Lower leg skin (tissue), 4 donors: Measurements from ENCODE around the gene SMIM10. TPM values are rescaled to one million over a fixed set of nuclear protein-coding genes. Genes with fewer than 3 reads are reported as not detected.

Experiments used
- DNase-seq, 2 donors: peaks; one replicate each; pipeline ENCODE4 v3.0.0-alpha.2; 2019; ENCODE audit warnings: low spot score in 2 of 2
- H3K4me3 ChIP-seq: fragments of 200-600 bp; sonication (generic); 2 replicates; pipeline ENCODE4 v1.5.1; 2017; ENCODE audit warnings: mild to moderate bottlenecking, low read depth; ENCODE audit not compliant: poor library complexity, severe bottlenecking
- CTCF ChIP-seq, 3 donors: fragments of 450-650 bp; IDR thresholded peaks; one replicate each; pipeline ENCODE4 v1.5.1; 2016; ENCODE audit warnings: antibody characterized with exemption in 3 of 3, mild to moderate bottlenecking in 3 of 3, moderate library complexity in 2 of 3
- POLR2A ChIP-seq, 2 donors: fragments of 450-650 bp; IDR thresholded peaks; one replicate each; pipeline ENCODE4 v1.6.1; 2016 to 2017; ENCODE audit warnings: antibody characterized with exemption in 2 of 2, mild to moderate bottlenecking in 1 of 2, moderate library complexity in 1 of 2
- WGBS, 2 donors: methylation state at CpG; one replicate each; pipeline ENCODE4 v1.1.5; 2018; 5-methylcytosine and 5-hydroxymethylcytosine counted together
- intact Hi-C: fragments of 100-400 bp; cut with DNase I; formaldehyde crosslinking; loops from one replicate; pipeline ENCODE4 v1.15.0; 2023; ENCODE audit warnings: low total_unique reads
- total RNA-seq, 4 donors: library from RNA; depleted of rRNA; stranded (reverse); fragments of >200 nt; gene quantifications; one replicate each; pipeline ENCODE4 v1.1.0, GENCODE V29; 2016

The SMIM10 gene
- total RNA-seq, 4 donors from 2014 or later, result 0.56 to 2.7 TPM; not detected in 2

GRCh38 chrX:134985479-134985878 lies 5.3 kb upstream of the SMIM10 start:
- 82 to 100% methylated on average over 4 of the region's 4 CpGs for WGBS, 2 donors
- no peak overlapping the region for H3K4me3 ChIP-seq
- intact Hi-C loops, result no loop called here
- TF ChIP-seq POLR2A (IDR thresholded peaks at IDR 0.05), result no peak
- no peak for TF ChIP-seq CTCF (IDR thresholded peaks at IDR 0.05)
- DNase-seq, result no peak

- no peak overlapping the region for H3K4me3 ChIP-seq
- TF ChIP-seq POLR2A (IDR thresholded peaks at IDR 0.05) (no peak), CTCF (IDR thresholded peaks at IDR 0.05) (no peak)
- WGBS, 2 donors, result 47 to 52% methylated on average over 4 of the region's 4 CpGs
- intact Hi-C loops, result loop anchor here (5.0 kb wide), 1 partner anchor 323 kb away; no protein-coding TSS in a partner anchor
- DNase-seq, result no peak
Observed at GRCh38 chrX:134990475-134990800, 353 bp upstream of the SMIM10 start.

- intact Hi-C loops, result no loop called here
- 53 to 91% methylated on average over 1 of the region's 1 CpG for WGBS, 2 donors
- H3K4me3 ChIP-seq, result no peak overlapping the region
- no peak for DNase-seq
- TF ChIP-seq CTCF (IDR thresholded peaks at IDR 0.05) (no peak), POLR2A (IDR thresholded peaks at IDR 0.05) (no peak)
Observed at GRCh38 chrX:134997646-134998045, 6.9 kb downstream of the SMIM10 start.

GRCh38 chrX:134998246-134998645 lies 7.5 kb downstream of the SMIM10 start:
- intact Hi-C loops, result no loop called here
- no peak for DNase-seq
- H3K4me3 ChIP-seq, result no peak overlapping the region
- TF ChIP-seq CTCF (IDR thresholded peaks at IDR 0.05) (no peak), POLR2A (IDR thresholded peaks at IDR 0.05) (no peak)
- 83 to 95% methylated on average over 4 of the region's 4 CpGs for WGBS, 2 donors

GRCh38 chrX:134999469-134999868 lies 8.7 kb downstream of the SMIM10 start:
- DNase-seq, result no peak
- TF ChIP-seq CTCF (IDR thresholded peaks at IDR 0.05) (no peak), POLR2A (IDR thresholded peaks at IDR 0.05) (no peak)
- H3K4me3 ChIP-seq, result no peak overlapping the region
- intact Hi-C loops, result no loop called here
- 22% methylated on average over 4 of the region's 4 CpGs for WGBS, 2 donors

- intact Hi-C loops, result no loop called here
- no peak for TF ChIP-seq CTCF (IDR thresholded peaks at IDR 0.05)
- TF ChIP-seq POLR2A (IDR thresholded peaks at IDR 0.05), result no peak
- 49 to 52% methylated on average over 1 of the region's 1 CpG for WGBS, 2 donors
- H3K4me3 ChIP-seq, result no peak overlapping the region
- DNase-seq, result no peak
Observed at GRCh38 chrX:135000516-135000915, 9.7 kb downstream of the SMIM10 start.
